Hematopoietic multipotent progenitor cell treated with erythropoietin and hydrocortisone succinate and interleukin-3 and kit ligand, for 15 days (in vitro differentiated cells): Measurements from ENCODE around the gene ABI3BP.
"Not testable (repeated sequence)": the region's sequence is repeated elsewhere in the genome, so short reads cannot be mapped to it uniquely, and the experiment has no call there.

ENCODE experiments used
- DNase-seq: peaks from one replicate; pipeline ENCODE4 v3.0.0-alpha.2; 2015; ENCODE audit warnings: low spot score

Gene ABI3BP

GRCh38 chr3:100993309-100993708 lies at the start of gene ABI3BP:
Gene ABI3BP, minus strand, starts transcription at chr3:100993421. Its CDS starts 37 bp downstream, at chr3:100993384.
- DNase-seq: no peak

- no peak for DNase-seq
These were observed 46.1 kb upstream of the ABI3BP start for GRCh38 chr3:101039285-101039684.

GRCh38 chr3:101038880-101039279 lies 45.7 kb upstream of the ABI3BP start:
- DNase-seq: no peak

GRCh38 chr3:101038393-101038792 lies 45.2 kb upstream of the ABI3BP start:
- DNase-seq: no peak

GRCh38 chr3:101037613-101038012 lies 44.4 kb upstream of the ABI3BP start:
- DNase-seq: no peak

GRCh38 chr3:101036676-101037075 lies 43.5 kb upstream of the ABI3BP start:
- no peak for DNase-seq

- no peak for DNase-seq
These were observed 43.0 kb upstream of the ABI3BP start for GRCh38 chr3:101036213-101036618.

- no peak for DNase-seq
These were observed 34.1 kb upstream of the ABI3BP start for GRCh38 chr3:101027286-101027685.

- DNase-seq: no peak
These were observed 33.7 kb upstream of the ABI3BP start for GRCh38 chr3:101026881-101027280.

- DNase-seq: no peak
These were observed 33.0 kb upstream of the ABI3BP start for GRCh38 chr3:101026244-101026643.

- no peak for DNase-seq
These were observed 27.3 kb upstream of the ABI3BP start for GRCh38 chr3:101020351-101021015.

- no peak for DNase-seq
These were observed 23.8 kb upstream of the ABI3BP start for GRCh38 chr3:101017017-101017416.

- not testable (repeated sequence) for DNase-seq
These were observed 19.1 kb upstream of the ABI3BP start for GRCh38 chr3:101012312-101012711.

- no peak for DNase-seq
These were observed 17.9 kb upstream of the ABI3BP start for GRCh38 chr3:101011136-101011535.

- DNase-seq: no peak
These were observed 17.1 kb upstream of the ABI3BP start for GRCh38 chr3:101010296-101010695.

- no peak for DNase-seq
These were observed 16.2 kb upstream of the ABI3BP start for GRCh38 chr3:101009386-101009785.

GRCh38 chr3:100999160-100999559 lies 5.9 kb upstream of the ABI3BP start:
- DNase-seq: no peak

- no peak for DNase-seq
These were observed 1.6 kb upstream of the ABI3BP start for GRCh38 chr3:100994809-100995208.

GRCh38 chr3:100994187-100994586 lies 966 bp upstream of the ABI3BP start:
- DNase-seq: no peak

GRCh38 chr3:100992231-100993012 lies 799 bp downstream of the ABI3BP start:
- no peak for DNase-seq

GRCh38 chr3:100988080-100988479 lies 5.1 kb downstream of the ABI3BP start:
- no peak for DNase-seq

- DNase-seq: no peak
These were observed 8.9 kb downstream of the ABI3BP start for GRCh38 chr3:100984308-100984707.

GRCh38 chr3:100982710-100983109 lies 10.5 kb downstream of the ABI3BP start:
- DNase-seq: no peak
